CD4-positive, alpha-beta T cell (primary cell): ENCODE results near the gene SLC9A4. TPM values are rescaled to one million over a fixed set of nuclear protein-coding genes. Genes with fewer than 3 reads are reported as not detected.

Source experiments
- ATAC-seq: fragments of 200-7000 bp; cut with Tn5 transposase; one replicate; pipeline ENCODE4 v1.10.0; 2022; ENCODE audit warnings: mild to moderate bottlenecking; ENCODE audit not compliant: poor library complexity
- CTCF ChIA-PET: fragments of 350-600 bp; sonication (Branson Sonifier 250); formaldehyde crosslinking; loops from one replicate; lab custom pipeline; 2021; ENCODE audit warnings: antibody characterized with exemption, inconsistent platforms; lab: Charles Lee
- POLR2A ChIA-PET: fragments of 350-600 bp; sonication (Branson Sonifier 250); formaldehyde crosslinking; loops from one replicate; lab custom pipeline; 2021; ENCODE audit warnings: antibody characterized with exemption, inconsistent platforms; lab: Charles Lee
- DNase-seq, 14 experiments: peaks; one replicate each; pipeline ENCODE4 v3.0.0-alpha.2; 2013 to 2020; ENCODE audit warnings: mixed read lengths in 2 of 14
- H3K27ac ChIP-seq, 2 donors: one replicate each; pipeline versions ENCODE4 v1.5.1 to v1.7.0; 2013; ENCODE audit warnings: low read length in 2 of 2, low read depth in 1 of 2, mild to moderate bottlenecking in 1 of 2
- H3K27me3 ChIP-seq, 2 experiments: 1 replicate in 1 of 2; 2 replicates in 1 of 2; pipeline versions ENCODE4 v1.6.1 to v1.7.0; 2013; ENCODE audit warnings: low read length in 2 of 2, control low read depth in 1 of 2, mild to moderate bottlenecking in 1 of 2, moderate library complexity in 1 of 2; ENCODE audit not compliant: insufficient read depth in 2 of 2, control insufficient read depth in 1 of 2
- H3K36me3 ChIP-seq: one replicate; pipeline ENCODE4 v1.6.1; 2013; ENCODE audit warnings: low read length, control low read depth; ENCODE audit not compliant: insufficient read depth
- H3K4me1 ChIP-seq: one replicate; pipeline ENCODE4 v1.6.1; 2013; ENCODE audit warnings: low read length, control low read depth; ENCODE audit not compliant: insufficient read depth
- H3K4me3 ChIP-seq: one replicate; pipeline ENCODE4 v1.5.1; 2013; ENCODE audit warnings: mild to moderate bottlenecking, low read length, moderate library complexity
- H3K9me3 ChIP-seq, 2 experiments: 1 replicate in 1 of 2; 2 replicates in 1 of 2; pipeline versions ENCODE4 v1.6.1 to v1.7.0; 2013; ENCODE audit warnings: low read length in 2 of 2, mild to moderate bottlenecking in 2 of 2, control low read depth in 1 of 2, moderate library complexity in 1 of 2; ENCODE audit not compliant: control insufficient read depth in 1 of 2, insufficient read depth in 1 of 2
- H3K27ac Mint-ChIP-seq: one replicate; pipeline ENCODE4 v1.8.0; 2020; ENCODE audit warnings: mixed read lengths
- H3K27me3 Mint-ChIP-seq: one replicate; pipeline ENCODE4 v1.8.0; 2021; ENCODE audit warnings: mixed read lengths
- H3K36me3 Mint-ChIP-seq: one replicate; pipeline ENCODE4 v1.8.0; 2021; ENCODE audit warnings: low read depth, mixed read lengths
- H3K4me1 Mint-ChIP-seq: one replicate; pipeline ENCODE4 v1.8.0; 2021; ENCODE audit warnings: low read depth, mixed read lengths
- H3K4me3 Mint-ChIP-seq: one replicate; pipeline ENCODE4 v1.8.0; 2020; ENCODE audit warnings: mild to moderate bottlenecking, mixed read lengths
- H3K9me3 Mint-ChIP-seq: one replicate; pipeline ENCODE4 v1.8.0; 2020; ENCODE audit warnings: mixed read lengths
- CTCF ChIP-seq: fragments of 200-600 bp; IDR thresholded peaks from one replicate; pipeline ENCODE4 v1.8.0; 2022; ENCODE audit warnings: antibody characterized with exemption, mild to moderate bottlenecking
- intact Hi-C, 2 experiments: fragments of 100-400 bp; cut with DNase I in 1 of 2; cut with micrococcal nuclease in 1 of 2; formaldehyde crosslinking; loops; one replicate each; pipeline versions ENCODE4 v1.15.1 to v1.9.0; 2023 to 2025; cut with DNase I, micrococcal nuclease
- total RNA-seq, 174 experiments: library from RNA in 2 of 174; stranded (reverse) in 2 of 174; gene quantifications; one replicate each; pipeline ENCODE4 v1.2.3 and lab custom pipeline; 2021 to 2026

Gene SLC9A4
- total RNA-seq, 2 experiments from 2014 or later, result not detected

- H3K9me3 Mint-ChIP-seq, result no peaks in the 10 kb centered on the region
- no peak overlapping the region for H3K27ac ChIP-seq
- CTCF ChIA-PET, result interaction anchor here (1.1 kb wide), 1 partner anchor 198 kb away, joined by 3 read pairs; no protein-coding TSS in a partner anchor
- H3K4me3 ChIP-seq, result no peak overlapping the region
- H3K4me1 ChIP-seq, result no peaks in the 10 kb centered on the region
- H3K36me3 ChIP-seq, result no peaks in the 10 kb centered on the region
- H3K36me3 Mint-ChIP-seq, result no peaks in the 10 kb centered on the region
- POLR2A ChIA-PET, result no interaction called here
- H3K27ac Mint-ChIP-seq, result no peak overlapping the region
- no peaks in the 10 kb centered on the region for H3K27me3 Mint-ChIP-seq
- ATAC-seq, result no peak
- peak; percentile 77 for TF ChIP-seq CTCF
- H3K4me3 Mint-ChIP-seq, result no peak overlapping the region
- H3K9me3 ChIP-seq, result no peaks in the 10 kb centered on the region
- peak; percentile 44 to 74 (median 56) for DNase-seq
- intact Hi-C loops, result loop anchor here (1.0 to 10.0 kb wide), 4 partner anchors 429 to 1035 kb away; no protein-coding TSS in a partner anchor
- peaks cover 8% of the 10 kb centered on the region for H3K4me1 Mint-ChIP-seq
- no peaks in the 10 kb centered on the region for H3K27me3 ChIP-seq
Observed at GRCh38 chr2:102449370-102449974, 23.6 kb upstream of the SLC9A4 start.

- TF ChIP-seq CTCF, result no peak
- Histone ChIP-seq H3K4me3 (no peak overlapping the region), H3K36me3 (no peaks in the 10 kb centered on the region), H3K4me1 (no peaks in the 10 kb centered on the region), H3K9me3 (no peaks in the 10 kb centered on the region), H3K27ac (no peak overlapping the region), H3K27me3 (no peaks in the 10 kb centered on the region)
- Mint-ChIP-seq H3K4me3 (no peak overlapping the region), H3K36me3 (no peaks in the 10 kb centered on the region), H3K27ac (no peak overlapping the region), H3K9me3 (no peaks in the 10 kb centered on the region), H3K4me1 (peaks cover 8% of the 10 kb centered on the region), H3K27me3 (no peaks in the 10 kb centered on the region)
- ATAC-seq, result no peak
- ChIA-PET CTCF (interaction anchor here (0.8 to 1.9 kb wide), 3 partner anchors 9 to 432 kb away, joined by 3 to 4 read pairs (median 4); partner anchors contain the start of gene IL18R1), POLR2A (no interaction called here)
- intact Hi-C loops, result no loop called here
- DNase-seq, result no peak
Observed at GRCh38 chr2:102451968-102452367, 21.1 kb upstream of the SLC9A4 start.

DNA sequence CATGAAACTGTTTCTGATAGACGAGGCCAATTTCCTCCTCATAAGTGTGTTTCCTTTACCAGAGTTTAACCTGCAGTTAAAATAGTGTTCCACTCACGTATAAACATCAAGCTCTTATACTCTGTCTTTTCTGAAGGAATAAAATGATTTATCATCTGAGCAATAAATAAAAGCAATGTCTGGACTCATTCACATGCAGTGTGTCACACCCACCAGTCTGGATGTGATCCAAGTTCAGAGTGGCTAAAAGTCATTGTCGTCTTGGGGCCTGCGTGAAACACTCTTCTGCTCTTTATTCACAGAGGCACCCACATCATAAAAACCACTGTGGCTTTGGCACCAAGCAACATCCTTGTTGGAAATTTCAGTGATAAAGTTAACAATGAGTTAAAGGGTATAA lies 19.5 kb upstream of the SLC9A4 start:
- Mint-ChIP-seq H3K36me3 (no peaks in the 10 kb centered on the region), H3K27me3 (no peaks in the 10 kb centered on the region), H3K9me3 (no peaks in the 10 kb centered on the region), H3K4me3 (no peak overlapping the region), H3K4me1 (peaks cover 8% of the 10 kb centered on the region), H3K27ac (no peak overlapping the region)
- Histone ChIP-seq H3K9me3 (no peaks in the 10 kb centered on the region), H3K4me3 (no peak overlapping the region), H3K4me1 (no peaks in the 10 kb centered on the region), H3K36me3 (no peaks in the 10 kb centered on the region), H3K27ac (no peak overlapping the region), H3K27me3 (peaks cover 0 to 2% of the 10 kb centered on the region in 2 experiments)
- intact Hi-C loops, result no loop called here
- no peak for DNase-seq
- no peak for ATAC-seq
- TF ChIP-seq CTCF, result no peak
- ChIA-PET POLR2A (no interaction called here), CTCF (no interaction called here)
